K562 (cell line): ENCODE results near the gene CFAP251.

Experiments
- AFF1 ChIP-seq, 2 experiments: fragments of 450-650 bp; IDR thresholded peaks; 2 replicates each; pipeline ENCODE4 v1.6.1; 2018; ENCODE audit warnings: mild to moderate bottlenecking in 2 of 2, low read depth in 1 of 2; ENCODE audit not compliant: partially characterized antibody in 2 of 2
- LARP7 ChIP-seq: fragments of 450-650 bp; IDR thresholded peaks from 2 replicates; pipeline ENCODE4 v1.6.1; 2016
- MTA2 ChIP-seq: fragments of 450-650 bp; IDR thresholded peaks from 2 replicates; pipeline ENCODE4 v1.6.1; 2016; ENCODE audit warnings: low read depth
- NFYB ChIP-seq: IDR thresholded peaks from 2 replicates; pipeline ENCODE4 v1.6.1; 2011; ENCODE audit warnings: mild to moderate bottlenecking, moderate library complexity; ENCODE audit not compliant: insufficient read length; ENCODE audit errors: extremely low read depth
- RBM22 ChIP-seq: fragments of 200-400 bp; formaldehyde crosslinking; IDR thresholded peaks from 2 replicates; pipeline ENCODE4 v1.6.1; 2018; ENCODE audit warnings: low read length, low read depth; ENCODE audit not compliant: poor library complexity, severe bottlenecking
- SMARCA5 ChIP-seq: fragments of 450-650 bp; IDR thresholded peaks from 2 replicates; pipeline ENCODE4 v1.6.1; 2016
- STAT5B ChIP-seq: fragments of 250-450 bp; sonication (Bioruptor Pico); IDR thresholded peaks from 2 replicates; pipeline ENCODE4 v1.8.0; 2021; ENCODE audit warnings: mild to moderate bottlenecking, inconsistent platforms
- TAF1 ChIP-seq: IDR thresholded peaks from 2 replicates; pipeline ENCODE4 v1.6.1; 2011; ENCODE audit warnings: mild to moderate bottlenecking, low read length, moderate library complexity; ENCODE audit not compliant: insufficient read depth, control insufficient read depth, severe bottlenecking; ENCODE audit errors: extremely low read depth
- ZBTB33 ChIP-seq: sonication (generic); formaldehyde crosslinking; IDR thresholded peaks from 2 replicates; pipeline ENCODE4 v1.8.1; 2023; ENCODE audit warnings: mild to moderate bottlenecking, missing genetic modification reagents
- ZNF140 ChIP-seq: fragments of 250-450 bp; sonication (Bioruptor Pico); IDR thresholded peaks from 2 replicates; pipeline ENCODE4 v1.8.0; 2021; ENCODE audit warnings: moderate library complexity, mild to moderate bottlenecking, inconsistent platforms
- TF ChIP-seq, protein P1 (sequence below): fragments of 250-450 bp; sonication (Bioruptor Pico); IDR thresholded peaks from 2 replicates; pipeline ENCODE4 v1.8.0; 2021; ENCODE audit warnings: moderate library complexity, mild to moderate bottlenecking, inconsistent platforms

- TF ChIP-seq MTA2 (no peak), ZNF140 (CRISPR knock-in tag) (no peak), RBM22 (no peak), STAT5B (CRISPR knock-in tag) (no peak), SMARCA5 (no peak), NFYB (no peak), TAF1 (no peak), AFF1 (IDR thresholded peaks at IDR 0.05; ENCODE audit: low read depth in 1 of 2, partially characterized antibody in 2 of 2) (no peak), ZBTB33 (CRISPR knock-in tag) (no peak), LARP7 (no peak)
- TF ChIP-seq, protein P1, sequence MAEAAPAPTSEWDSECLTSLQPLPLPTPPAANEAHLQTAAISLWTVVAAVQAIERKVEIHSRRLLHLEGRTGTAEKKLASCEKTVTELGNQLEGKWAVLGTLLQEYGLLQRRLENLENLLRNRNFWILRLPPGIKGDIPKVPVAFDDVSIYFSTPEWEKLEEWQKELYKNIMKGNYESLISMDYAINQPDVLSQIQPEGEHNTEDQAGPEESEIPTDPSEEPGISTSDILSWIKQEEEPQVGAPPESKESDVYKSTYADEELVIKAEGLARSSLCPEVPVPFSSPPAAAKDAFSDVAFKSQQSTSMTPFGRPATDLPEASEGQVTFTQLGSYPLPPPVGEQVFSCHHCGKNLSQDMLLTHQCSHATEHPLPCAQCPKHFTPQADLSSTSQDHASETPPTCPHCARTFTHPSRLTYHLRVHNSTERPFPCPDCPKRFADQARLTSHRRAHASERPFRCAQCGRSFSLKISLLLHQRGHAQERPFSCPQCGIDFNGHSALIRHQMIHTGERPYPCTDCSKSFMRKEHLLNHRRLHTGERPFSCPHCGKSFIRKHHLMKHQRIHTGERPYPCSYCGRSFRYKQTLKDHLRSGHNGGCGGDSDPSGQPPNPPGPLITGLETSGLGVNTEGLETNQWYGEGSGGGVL (CRISPR knock-in tag): no peak
Observed at GRCh38 chr12:121982950-121983349, 64.6 kb downstream of the CFAP251 start.
